ENCODE results near the gene UBE3B. TPM values are rescaled to one million over a fixed set of nuclear protein-coding genes. Genes with fewer than 3 reads are reported as not detected.

UBE3B gene
- total RNA-seq, 1 donor from 2014 or later: 34.4 TPM

GRCh38 chr12:109538191-109538863 is 60.9 kb downstream of the UBE3B start:
- no peak overlapping the region for H2AFZ ChIP-seq (ENCODE audit: low read depth, low read length)
- H3K27me3 Mint-ChIP-seq (ENCODE audit: low read depth, unreplicated experiment): peaks cover 2% of the 10 kb centered on the region
- no peaks in the 10 kb centered on the region for H4K20me1 ChIP-seq (ENCODE audit: insufficient read depth, low read length)

GRCh38 chr12:109539508-109539907 is 62.1 kb downstream of the UBE3B start:
- FAIRE-seq (peak; percentile 96), DNase-seq (ENCODE audit: low read depth) (peak; percentile 32)
- H3K4me3 Mint-ChIP-seq (ENCODE audit: unreplicated experiment): no peak overlapping the region
- peaks cover 2% of the 10 kb centered on the region for H3K27me3 Mint-ChIP-seq (ENCODE audit: low read depth, unreplicated experiment)
- Histone ChIP-seq H3K4me2 (ENCODE audit: low read length) (peak overlapping the region; percentile 67), H3K4me1 (ENCODE audit: insufficient read depth, low read length) (peaks cover 29% of the 10 kb centered on the region), H4K20me1 (ENCODE audit: insufficient read depth, low read length) (no peaks in the 10 kb centered on the region), H3K4me3 (ENCODE audit: insufficient read depth, low read depth, low read length) (no peak overlapping the region), H3K9me3 (ENCODE audit: insufficient read depth, low read depth, low read length) (no peaks in the 10 kb centered on the region), H3K9ac (ENCODE audit: low read length) (no peak overlapping the region), H3K27ac (ENCODE audit: low read depth, low read length) (peak overlapping the region; percentile 13), H3K27me3 (ENCODE audit: insufficient read depth, low read length) (no peaks in the 10 kb centered on the region), H2AFZ (ENCODE audit: low read depth, low read length) (peak overlapping the region; percentile 25), H3K79me2 (ENCODE audit: insufficient read depth, low read length) (no peaks in the 10 kb centered on the region), H3K36me3 (ENCODE audit: insufficient read depth, low read length) (no peaks in the 10 kb centered on the region)
- peaks cover 16% of the 10 kb centered on the region for H3K36me3 Mint-ChIP-seq (ENCODE audit: low read depth, unreplicated experiment)
- no peak for TF ChIP-seq EZH2 (IDR thresholded peaks at IDR 0.05; ENCODE audit: insufficient read depth, low read length)
- TF ChIP-seq, protein P1, sequence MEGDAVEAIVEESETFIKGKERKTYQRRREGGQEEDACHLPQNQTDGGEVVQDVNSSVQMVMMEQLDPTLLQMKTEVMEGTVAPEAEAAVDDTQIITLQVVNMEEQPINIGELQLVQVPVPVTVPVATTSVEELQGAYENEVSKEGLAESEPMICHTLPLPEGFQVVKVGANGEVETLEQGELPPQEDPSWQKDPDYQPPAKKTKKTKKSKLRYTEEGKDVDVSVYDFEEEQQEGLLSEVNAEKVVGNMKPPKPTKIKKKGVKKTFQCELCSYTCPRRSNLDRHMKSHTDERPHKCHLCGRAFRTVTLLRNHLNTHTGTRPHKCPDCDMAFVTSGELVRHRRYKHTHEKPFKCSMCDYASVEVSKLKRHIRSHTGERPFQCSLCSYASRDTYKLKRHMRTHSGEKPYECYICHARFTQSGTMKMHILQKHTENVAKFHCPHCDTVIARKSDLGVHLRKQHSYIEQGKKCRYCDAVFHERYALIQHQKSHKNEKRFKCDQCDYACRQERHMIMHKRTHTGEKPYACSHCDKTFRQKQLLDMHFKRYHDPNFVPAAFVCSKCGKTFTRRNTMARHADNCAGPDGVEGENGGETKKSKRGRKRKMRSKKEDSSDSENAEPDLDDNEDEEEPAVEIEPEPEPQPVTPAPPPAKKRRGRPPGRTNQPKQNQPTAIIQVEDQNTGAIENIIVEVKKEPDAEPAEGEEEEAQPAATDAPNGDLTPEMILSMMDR (IDR thresholded peaks at IDR 0.05; ENCODE audit: insufficient read depth, low read depth, low read length): no peak
- H3K27ac Mint-ChIP-seq (ENCODE audit: unreplicated experiment): no peak overlapping the region
- H3K9me3 Mint-ChIP-seq (ENCODE audit: unreplicated experiment): no peaks in the 10 kb centered on the region
- peaks cover 17% of the 10 kb centered on the region for H3K4me1 Mint-ChIP-seq (ENCODE audit: low read depth, unreplicated experiment)

More at GRCh38 chr12:109538191-109538863, 60.9 kb downstream of the UBE3B start:
- peaks cover 16% of the 10 kb centered on the region for H3K4me1 Mint-ChIP-seq (ENCODE audit: low read depth, unreplicated experiment)
- DNase-seq (ENCODE audit: low read depth) (no peak), FAIRE-seq (no peak)
- H3K27ac Mint-ChIP-seq (ENCODE audit: unreplicated experiment): no peak overlapping the region
- no peak for TF ChIP-seq EZH2 (IDR thresholded peaks at IDR 0.05; ENCODE audit: insufficient read depth, low read length)
- TF ChIP-seq, protein P1 (IDR thresholded peaks at IDR 0.05; ENCODE audit: insufficient read depth, low read depth, low read length): no peak
- H3K4me3 Mint-ChIP-seq (ENCODE audit: unreplicated experiment): no peak overlapping the region
- no peak overlapping the region for H3K9ac ChIP-seq (ENCODE audit: low read length)
- H3K27ac ChIP-seq (ENCODE audit: low read depth, low read length): no peak overlapping the region
- H3K4me1 ChIP-seq (ENCODE audit: insufficient read depth, low read length): peaks cover 27% of the 10 kb centered on the region
- H3K9me3 Mint-ChIP-seq (ENCODE audit: unreplicated experiment): no peaks in the 10 kb centered on the region
- no peaks in the 10 kb centered on the region for H3K36me3 ChIP-seq (ENCODE audit: insufficient read depth, low read length)
- no peaks in the 10 kb centered on the region for H3K27me3 ChIP-seq (ENCODE audit: insufficient read depth, low read length)
- no peak overlapping the region for H3K4me3 ChIP-seq (ENCODE audit: insufficient read depth, low read depth, low read length)
- no peaks in the 10 kb centered on the region for H3K79me2 ChIP-seq (ENCODE audit: insufficient read depth, low read length)
- peak overlapping the region; percentile 67 for H3K4me2 ChIP-seq (ENCODE audit: low read length)
- H3K36me3 Mint-ChIP-seq (ENCODE audit: low read depth, unreplicated experiment): peaks cover 20% of the 10 kb centered on the region
- no peaks in the 10 kb centered on the region for H3K9me3 ChIP-seq (ENCODE audit: insufficient read depth, low read depth, low read length)
